ELF-1 (cell line): ENCODE results near the gene TBC1D16.
"Not testable (repeated sequence)": the region's sequence is repeated elsewhere in the genome, so short reads cannot be mapped to it uniquely, and the experiment has no call there.

Experiments
- DNase-seq: peaks from one replicate; pipeline ENCODE4 v3.0.0-alpha.2; 2016; ENCODE audit warnings: low read depth, low spot score

TBC1D16 gene

DNA sequence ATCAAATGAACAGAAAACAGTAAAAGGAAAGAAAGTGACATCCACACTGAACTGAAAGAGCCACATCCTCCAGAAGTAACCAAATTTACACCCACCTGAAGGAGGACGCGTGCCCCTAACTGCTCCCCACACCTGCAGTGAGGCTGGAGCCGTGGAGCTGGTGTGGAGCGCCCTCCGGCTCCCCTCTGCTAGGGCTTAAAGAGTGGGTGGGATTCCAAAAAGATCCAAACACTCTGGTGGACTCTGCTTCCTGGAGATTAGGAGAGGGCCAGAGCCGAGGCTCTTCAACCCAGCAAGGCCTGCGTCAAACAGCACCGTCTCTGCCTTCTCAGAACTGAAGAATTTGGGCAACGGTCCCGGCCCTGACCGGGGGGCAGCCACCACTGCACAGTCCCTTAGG is 16.0 kb upstream of the TBC1D16 start:
- no peak for DNase-seq

DNA sequence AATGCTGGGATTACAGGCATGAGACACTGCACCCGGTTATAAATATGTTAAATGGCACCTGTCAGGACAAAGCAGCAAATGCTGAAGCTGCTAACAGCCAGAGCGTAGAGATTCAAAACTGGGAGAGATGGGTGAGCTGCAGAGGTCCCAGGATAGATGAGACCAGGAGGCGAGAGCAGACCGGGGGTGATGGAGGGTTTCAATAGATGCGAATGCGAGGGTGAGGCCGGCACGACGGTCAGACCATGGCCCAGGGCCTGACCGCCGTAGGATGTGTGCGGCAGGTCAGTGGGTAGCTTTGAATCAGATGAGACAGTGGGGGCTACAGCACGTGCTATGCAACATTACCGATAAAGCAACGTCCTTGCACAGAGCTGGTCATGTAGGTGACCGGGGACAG is 15.0 kb upstream of the TBC1D16 start:
- no peak for DNase-seq

GRCh38 chr17:80049986-80050385 is 14.3 kb upstream of the TBC1D16 start:
- DNase-seq = no peak

- DNase-seq = no peak
These were observed 11.5 kb upstream of the TBC1D16 start for GRCh38 chr17:80047176-80047575.

DNA sequence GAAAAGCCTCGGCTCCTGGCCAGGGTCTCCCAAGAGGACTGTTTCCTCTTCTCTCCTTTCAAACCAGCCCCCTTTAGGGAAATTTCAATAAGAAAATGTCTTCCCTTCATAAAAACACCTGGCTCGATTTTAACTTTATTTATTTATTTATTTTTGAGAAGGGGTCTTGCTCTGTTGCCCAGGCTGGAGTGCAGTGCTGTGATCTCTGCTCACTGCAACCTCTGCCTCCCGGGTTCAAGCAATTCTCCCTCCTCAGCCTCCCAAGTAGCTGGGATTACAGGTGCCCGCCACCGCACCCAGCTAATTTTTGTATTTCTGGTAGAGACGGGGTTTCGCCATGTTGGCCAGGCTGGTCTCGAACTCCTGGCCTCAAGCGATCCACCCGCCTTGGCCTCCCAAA is 11.0 kb upstream of the TBC1D16 start:
- DNase-seq = not testable (repeated sequence)

- no peak for DNase-seq
These were observed 10.0 kb upstream of the TBC1D16 start for GRCh38 chr17:80045703-80046102.

DNA sequence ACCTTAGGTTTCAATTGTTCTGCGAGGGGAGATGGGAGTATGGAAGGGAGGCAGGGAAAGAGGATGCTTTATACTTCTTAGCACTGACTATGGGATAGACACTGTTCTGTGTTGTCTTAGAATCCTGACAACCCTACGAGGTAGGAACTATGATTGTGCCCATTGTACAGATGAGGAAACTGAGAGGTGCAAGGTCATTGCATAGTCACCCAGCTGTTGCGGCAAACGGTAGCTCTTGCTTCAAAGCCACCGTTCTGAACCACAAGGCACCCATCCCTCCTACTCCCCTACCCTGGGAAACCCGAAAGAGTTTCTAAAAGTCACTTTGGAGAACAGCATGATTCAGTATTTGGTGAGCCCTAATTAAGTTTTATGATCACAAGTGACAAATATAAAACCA is 8.3 kb upstream of the TBC1D16 start:
- DNase-seq = no peak

DNA sequence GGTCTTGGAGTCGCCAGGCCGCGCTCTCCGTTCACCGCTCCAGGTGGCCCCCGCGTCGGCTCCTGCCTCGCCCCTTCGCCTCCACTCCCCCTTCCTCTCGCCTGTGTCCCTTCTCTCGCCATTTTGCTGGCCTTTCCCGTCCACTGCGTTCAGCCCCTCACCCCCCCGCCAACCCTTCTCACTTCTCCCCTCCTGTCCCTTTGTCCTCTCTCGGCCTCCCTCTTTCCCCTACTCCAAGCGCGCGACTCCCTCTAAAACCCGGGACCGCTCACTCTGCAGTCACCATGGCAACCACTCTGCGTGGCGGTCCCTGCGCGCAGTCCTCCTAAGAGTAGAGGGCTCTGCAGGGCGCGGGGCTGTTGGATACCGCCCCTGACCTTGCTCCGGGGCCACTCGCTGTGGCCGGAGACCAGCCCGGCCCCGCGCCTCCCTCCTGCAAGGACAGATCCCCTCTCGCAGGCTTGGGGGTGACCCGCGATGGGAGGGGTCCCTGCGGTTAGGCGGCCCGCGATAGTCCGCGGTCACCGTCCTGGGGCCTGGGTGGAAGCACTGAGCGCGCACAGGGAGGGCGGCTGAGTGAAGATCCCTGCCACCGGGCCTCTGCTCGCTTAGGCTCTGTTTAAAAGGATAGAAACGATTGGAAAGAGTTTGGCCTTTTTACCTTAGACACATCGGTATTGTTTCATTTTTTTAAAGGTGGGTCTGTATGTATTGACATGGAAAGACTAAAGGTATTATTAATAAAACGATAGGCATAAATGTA is 1.2 kb upstream of the TBC1D16 start:
- peak; percentile 77 for DNase-seq

DNA sequence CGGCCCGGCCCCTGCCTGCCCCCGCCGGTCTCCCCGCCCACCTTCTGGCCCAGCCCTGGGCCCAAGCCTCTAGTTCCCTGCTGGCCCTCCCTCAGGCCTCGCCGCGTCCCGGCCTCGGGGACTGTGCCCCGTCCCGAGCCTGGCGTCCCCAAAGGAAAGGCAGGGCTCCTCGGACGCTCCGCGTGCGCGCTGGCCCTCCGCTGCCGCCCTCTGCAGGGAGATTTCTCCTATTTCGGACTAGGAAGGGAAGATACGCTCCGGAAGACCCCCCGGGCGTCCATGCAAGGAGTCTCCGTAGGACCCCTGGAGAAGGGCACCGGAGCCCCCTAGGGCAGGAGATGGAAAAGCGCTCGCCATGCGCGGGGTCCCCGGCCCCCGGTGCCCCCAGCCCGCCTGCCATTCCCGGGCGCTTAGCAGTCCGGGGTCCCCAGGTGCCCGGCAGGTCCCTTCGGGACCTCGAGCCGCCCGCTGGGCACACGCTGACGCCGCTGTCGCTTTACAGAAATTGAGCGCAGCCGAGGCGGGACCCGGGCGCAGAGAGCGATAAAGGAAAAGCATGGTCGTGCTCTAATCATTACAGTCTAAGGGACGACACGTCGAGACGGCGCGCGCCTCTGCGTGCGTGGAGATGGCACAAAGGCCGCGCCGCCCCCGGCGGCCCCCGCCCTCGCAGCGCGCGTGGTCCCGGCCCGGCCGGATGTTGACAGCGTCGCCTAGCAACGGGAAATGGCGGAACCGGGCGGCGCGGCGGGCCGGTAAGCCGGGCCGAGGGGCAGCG is 454 bp upstream of the TBC1D16 start, which contains the start of gene CCDC40:
CCDC40 (plus strand) TSS at position 706 of the 778 bp plus-strand sequence; CDS start at position 727, 21 bp downstream.
- DNase-seq = peak; percentile 83

- peak; percentile 41 for DNase-seq
These were observed 633 bp downstream of the TBC1D16 start for GRCh38 chr17:80034791-80035686.

- DNase-seq = no peak
These were observed 1.8 kb downstream of the TBC1D16 start for GRCh38 chr17:80033840-80034239.

- no peak for DNase-seq
These were observed 3.0 kb downstream of the TBC1D16 start for GRCh38 chr17:80032614-80033171.

DNA sequence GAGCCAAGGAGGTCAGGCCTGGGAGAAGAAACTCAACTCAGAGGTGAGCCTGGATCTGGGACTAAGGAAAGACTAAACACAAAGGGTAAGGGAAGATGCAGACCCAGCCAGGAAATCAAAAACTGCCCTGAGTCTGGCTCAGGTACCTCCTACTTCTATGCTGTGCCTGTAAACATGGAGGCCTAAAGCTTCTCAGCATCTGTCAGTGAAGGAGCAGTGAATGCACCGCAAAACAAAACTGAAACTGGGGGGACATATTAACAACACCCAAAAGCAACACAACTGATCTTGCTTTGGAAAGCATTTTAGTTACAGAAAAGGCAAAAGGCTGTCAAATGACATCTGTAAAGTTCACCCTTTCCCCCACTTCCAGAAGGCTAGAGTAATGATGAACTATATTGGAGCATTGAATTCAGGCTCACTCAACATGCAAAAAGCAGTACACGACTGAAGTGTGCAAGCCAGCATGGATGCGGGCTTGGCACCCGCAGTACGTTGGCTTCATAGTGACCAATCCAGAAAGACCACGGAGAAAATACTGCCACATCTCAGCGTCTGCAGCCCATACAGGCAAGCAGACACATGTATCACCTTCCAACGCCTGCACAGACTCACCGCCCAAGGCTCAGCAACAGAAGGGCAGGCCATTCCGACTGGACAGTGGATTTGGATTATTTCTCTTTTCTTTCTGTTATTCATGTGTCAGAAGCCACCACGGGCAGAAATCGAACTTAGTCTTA is 3.8 kb downstream of the TBC1D16 start:
- no peak for DNase-seq

DNA sequence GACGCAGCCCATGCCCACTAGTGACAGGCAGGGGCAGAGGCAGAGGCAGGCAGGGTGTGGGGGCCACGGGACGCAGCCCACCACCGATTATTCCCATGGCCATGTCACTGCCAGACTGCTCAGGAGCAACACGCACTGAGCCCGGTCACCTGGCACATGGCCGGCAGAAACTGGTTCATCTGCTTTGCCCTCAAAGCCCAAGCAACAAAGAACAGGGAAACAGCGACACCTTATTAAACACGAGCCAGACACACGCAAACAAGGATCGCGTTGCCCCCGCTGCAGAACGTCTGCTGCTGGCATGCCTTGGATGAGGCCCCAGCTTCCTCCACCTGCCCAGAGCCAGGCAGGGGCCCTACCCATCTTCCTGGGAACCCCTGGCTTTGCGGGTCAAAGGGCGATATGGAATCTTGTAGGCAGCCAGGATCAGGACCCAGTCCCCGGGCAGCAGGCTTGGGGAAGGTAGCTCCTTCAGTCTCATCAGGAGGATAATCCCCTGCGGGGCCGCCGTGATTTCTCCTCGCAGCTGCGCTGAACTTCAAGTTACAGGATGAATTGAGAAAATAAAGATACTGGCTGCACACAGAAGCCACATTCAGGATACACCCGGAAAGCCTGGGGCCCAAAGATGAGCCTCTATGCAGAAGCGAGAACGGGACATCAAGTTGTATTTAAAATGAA is 4.8 kb downstream of the TBC1D16 start:
- no peak for DNase-seq

GRCh38 chr17:80029258-80029974 is 6.3 kb downstream of the TBC1D16 start:
- DNase-seq = no peak

DNA sequence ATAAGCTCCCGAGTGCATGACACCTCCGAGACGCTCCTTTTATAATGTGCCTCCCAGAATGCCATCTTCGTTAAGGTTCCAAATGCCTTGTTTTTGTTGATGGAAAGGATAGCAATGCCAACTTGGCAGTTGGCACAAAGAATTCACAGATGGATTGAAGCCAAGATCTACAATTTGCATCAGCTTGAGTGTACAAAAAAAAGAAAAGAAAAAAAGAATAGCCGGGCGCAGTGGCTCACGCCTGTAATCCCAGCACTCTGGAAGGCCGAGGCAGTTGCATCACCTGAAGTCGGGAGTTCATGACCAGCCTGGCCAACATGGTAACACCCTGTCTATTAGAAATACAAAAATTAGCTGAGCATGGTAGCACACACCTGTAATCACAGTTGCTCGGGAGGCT is 7.6 kb downstream of the TBC1D16 start:
- DNase-seq = no peak

GRCh38 chr17:80027043-80027435 is 8.6 kb downstream of the TBC1D16 start:
- DNase-seq = no peak

GRCh38 chr17:80026359-80027042 is 9.2 kb downstream of the TBC1D16 start:
- DNase-seq = no peak

DNA sequence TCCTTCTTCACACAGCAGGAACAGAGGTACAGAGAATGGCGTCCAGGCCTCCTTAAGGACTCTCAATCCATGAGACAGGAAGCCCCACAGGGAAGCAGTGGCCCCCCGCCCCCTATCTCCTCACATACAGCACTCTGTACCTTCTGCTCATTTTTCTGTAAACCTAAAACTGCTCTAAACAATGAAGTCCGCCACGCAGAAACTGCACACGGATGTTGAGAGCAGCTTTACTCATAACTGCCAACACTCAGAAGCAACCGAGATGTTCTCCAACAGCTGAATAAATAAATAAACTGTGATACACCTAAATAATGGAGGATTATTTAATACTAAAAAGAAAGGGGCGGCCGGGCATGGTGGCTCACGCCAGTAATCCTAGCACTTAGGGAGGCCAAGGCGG is 9.9 kb downstream of the TBC1D16 start:
- no peak for DNase-seq
